Measurements from ENCODE around the gene ABTB2. TPM values are rescaled to one million over a fixed set of nuclear protein-coding genes. Genes with fewer than 3 reads are reported as not detected.

The ABTB2 gene
- total RNA-seq, 4 donors from 2014 or later: 5.0 to 44.1 (median 33.0) TPM

DNA sequence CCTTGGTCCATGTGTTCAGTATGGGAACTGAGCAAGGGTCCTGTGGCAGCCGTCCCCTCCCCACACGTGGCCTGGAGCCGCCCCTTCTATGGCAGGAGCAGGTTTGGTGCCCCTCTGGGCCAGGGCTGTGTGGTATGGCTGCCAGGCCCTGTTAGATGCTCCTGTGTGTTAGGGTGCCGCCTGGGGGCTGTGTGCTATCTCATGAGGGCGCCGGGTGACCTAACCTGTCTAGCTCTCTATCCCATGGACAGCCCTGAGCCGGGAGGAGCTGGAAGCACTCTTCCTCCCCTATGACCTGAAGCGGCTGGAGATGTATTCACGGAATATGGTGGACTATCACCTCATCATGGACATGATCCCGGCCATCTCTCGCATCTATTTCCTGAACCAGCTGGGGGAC, 217.7 kb downstream of the ABTB2 start:
- Histone ChIP-seq H3K4me1 (no peaks in the 10 kb centered on the region), H3K27ac (no peak overlapping the region), H3K4me3 (no peak overlapping the region), H3K27me3 (no peaks in the 10 kb centered on the region), H3K9me3 (no peaks in the 10 kb centered on the region), H3K36me3 (peaks cover 0 to 99% (median 0%) of the 10 kb centered on the region in 3 donors)
- peak in 1 of 3 donors; percentile 32 for DNase-seq
- TF ChIP-seq, protein P1, sequence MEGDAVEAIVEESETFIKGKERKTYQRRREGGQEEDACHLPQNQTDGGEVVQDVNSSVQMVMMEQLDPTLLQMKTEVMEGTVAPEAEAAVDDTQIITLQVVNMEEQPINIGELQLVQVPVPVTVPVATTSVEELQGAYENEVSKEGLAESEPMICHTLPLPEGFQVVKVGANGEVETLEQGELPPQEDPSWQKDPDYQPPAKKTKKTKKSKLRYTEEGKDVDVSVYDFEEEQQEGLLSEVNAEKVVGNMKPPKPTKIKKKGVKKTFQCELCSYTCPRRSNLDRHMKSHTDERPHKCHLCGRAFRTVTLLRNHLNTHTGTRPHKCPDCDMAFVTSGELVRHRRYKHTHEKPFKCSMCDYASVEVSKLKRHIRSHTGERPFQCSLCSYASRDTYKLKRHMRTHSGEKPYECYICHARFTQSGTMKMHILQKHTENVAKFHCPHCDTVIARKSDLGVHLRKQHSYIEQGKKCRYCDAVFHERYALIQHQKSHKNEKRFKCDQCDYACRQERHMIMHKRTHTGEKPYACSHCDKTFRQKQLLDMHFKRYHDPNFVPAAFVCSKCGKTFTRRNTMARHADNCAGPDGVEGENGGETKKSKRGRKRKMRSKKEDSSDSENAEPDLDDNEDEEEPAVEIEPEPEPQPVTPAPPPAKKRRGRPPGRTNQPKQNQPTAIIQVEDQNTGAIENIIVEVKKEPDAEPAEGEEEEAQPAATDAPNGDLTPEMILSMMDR (IDR thresholded peaks at IDR 0.05): no peak
- TF ChIP-seq POLR2A (IDR thresholded peaks at IDR 0.05): no peak

DNA sequence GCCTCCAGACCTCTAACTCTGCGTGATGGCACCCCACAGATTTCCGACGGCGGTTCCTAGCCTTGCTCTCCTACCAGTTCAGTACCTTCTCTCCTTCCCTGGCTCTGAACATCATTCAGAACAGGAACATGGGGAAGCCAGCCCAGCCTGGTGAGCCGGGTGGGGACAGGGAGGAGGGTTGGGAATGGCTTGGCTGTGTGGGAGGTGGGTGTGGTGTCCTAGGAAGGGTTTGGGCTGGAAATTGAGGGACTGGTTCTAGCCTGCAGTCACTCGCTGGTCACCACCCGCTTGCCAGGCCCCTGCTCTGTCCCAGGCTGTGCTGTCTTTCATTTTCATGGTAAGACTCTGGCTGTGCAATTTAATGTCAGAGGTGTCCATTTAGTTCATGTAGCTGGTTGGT, 218.5 kb downstream of the ABTB2 start:
- Histone ChIP-seq H3K4me1 (no peaks in the 10 kb centered on the region), H3K9me3 (no peaks in the 10 kb centered on the region), H3K27me3 (no peaks in the 10 kb centered on the region), H3K36me3 (peaks cover 0 to 99% (median 0%) of the 10 kb centered on the region in 3 donors), H3K4me3 (no peak overlapping the region), H3K27ac (no peak overlapping the region)
- TF ChIP-seq, protein P1 (IDR thresholded peaks at IDR 0.05): no peak
- no peak for TF ChIP-seq POLR2A (IDR thresholded peaks at IDR 0.05)
- peak in 1 of 3 donors; percentile 44 for DNase-seq

DNA sequence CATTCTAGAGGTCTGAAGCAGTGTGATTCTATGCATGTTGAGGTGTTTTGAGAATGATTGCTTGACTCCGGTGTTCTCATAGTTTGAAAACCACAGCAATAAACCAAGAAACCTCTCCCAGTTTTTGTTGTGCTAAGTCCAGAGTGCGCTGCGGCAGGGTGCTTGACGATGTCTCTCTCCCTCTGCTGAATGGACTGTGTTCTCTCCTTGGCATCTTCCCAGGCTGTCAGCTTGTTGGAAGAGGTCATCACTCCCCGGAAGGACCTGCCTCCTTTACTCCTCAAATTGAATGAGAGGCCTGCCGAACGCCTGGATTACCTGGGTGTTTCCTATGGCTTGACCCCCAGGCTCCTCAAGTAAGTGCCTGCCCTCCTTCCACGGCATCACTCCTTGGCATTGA, 221.4 kb downstream of the ABTB2 start:
- no peak for TF ChIP-seq POLR2A (IDR thresholded peaks at IDR 0.05)
- TF ChIP-seq, protein P1 (IDR thresholded peaks at IDR 0.05): no peak
- H3K4me1 ChIP-seq: no peaks in the 10 kb centered on the region
- no peak for DNase-seq
- no peaks in the 10 kb centered on the region for H3K27me3 ChIP-seq
- H3K27ac ChIP-seq: no peak overlapping the region
- H3K36me3 ChIP-seq: peaks cover 0 to 97% (median 3%) of the 10 kb centered on the region in 3 donors
- H3K4me3 ChIP-seq: no peak overlapping the region
- no peaks in the 10 kb centered on the region for H3K9me3 ChIP-seq

DNA sequence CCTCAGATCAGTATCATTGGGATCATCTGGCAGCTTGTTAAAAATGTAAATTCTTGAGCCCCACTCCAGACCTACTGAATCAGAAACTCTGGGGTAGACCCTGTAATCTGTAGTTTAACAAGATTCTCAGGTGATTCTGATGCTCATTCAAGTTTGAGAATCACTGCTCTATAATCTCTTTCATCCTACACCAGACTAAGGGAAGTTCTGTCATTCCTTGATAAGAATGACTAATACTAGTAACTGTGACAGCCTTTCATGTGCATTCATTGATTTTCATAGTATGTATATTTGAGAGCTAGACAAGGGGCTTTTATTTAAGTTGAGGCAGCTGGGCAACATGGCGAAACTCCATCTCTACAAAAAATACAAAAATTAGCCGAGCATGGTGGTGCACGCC, 222.4 kb downstream of the ABTB2 start:
- H3K27ac ChIP-seq: no peak overlapping the region
- no peaks in the 10 kb centered on the region for H3K4me1 ChIP-seq
- peaks cover 0 to 97% (median 3%) of the 10 kb centered on the region in 3 donors for H3K36me3 ChIP-seq
- no peaks in the 10 kb centered on the region for H3K27me3 ChIP-seq
- TF ChIP-seq, protein P1 (IDR thresholded peaks at IDR 0.05): no peak
- TF ChIP-seq POLR2A (IDR thresholded peaks at IDR 0.05): no peak
- no peaks in the 10 kb centered on the region for H3K9me3 ChIP-seq
- no peak overlapping the region for H3K4me3 ChIP-seq
- DNase-seq: no peak

DNA sequence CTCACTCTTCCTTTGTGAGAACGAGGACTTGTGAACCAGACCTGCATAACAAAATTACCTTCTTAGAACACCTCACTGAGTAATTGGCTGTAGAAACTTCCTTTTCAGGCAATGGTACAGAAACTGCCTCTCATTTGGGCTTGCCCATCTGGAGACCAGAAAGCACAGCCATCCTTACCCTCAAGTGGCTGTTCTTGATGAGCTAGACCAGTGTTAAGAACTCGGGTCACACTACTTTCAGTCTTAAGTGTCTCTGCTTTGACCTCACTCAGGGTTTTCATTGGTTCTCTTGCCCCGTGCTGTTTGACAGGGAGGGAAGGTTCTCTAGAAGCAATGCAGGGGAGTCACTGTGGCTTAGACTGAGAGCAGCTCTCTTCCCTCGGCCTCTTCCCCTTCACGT, 223.0 kb downstream of the ABTB2 start:
- no peak overlapping the region for H3K4me3 ChIP-seq
- no peaks in the 10 kb centered on the region for H3K27me3 ChIP-seq
- H3K9me3 ChIP-seq: no peaks in the 10 kb centered on the region
- H3K4me1 ChIP-seq: no peaks in the 10 kb centered on the region
- TF ChIP-seq, protein P1 (IDR thresholded peaks at IDR 0.05): no peak
- TF ChIP-seq POLR2A (IDR thresholded peaks at IDR 0.05): no peak
- no peak for DNase-seq
- no peak overlapping the region for H3K27ac ChIP-seq
- H3K36me3 ChIP-seq: peaks cover 0 to 93% (median 3%) of the 10 kb centered on the region in 3 donors

All from Peyer's patch (tissue), 4 donors.